Gastrocnemius medialis (tissue), 4 donors: ENCODE measurements around the gene ZC3H6. TPM values are rescaled to one million over a fixed set of nuclear protein-coding genes. Genes with fewer than 3 reads are reported as not detected.
A peak's percentile ranks its signal among the peaks of the same experiment; 100 is the strongest.

Source experiments
- ATAC-seq, 2 donors: fragments of 150-250 bp; one replicate each; pipeline ENCODE4 v1.9.1; 2016
- DNase-seq, 2 donors: peaks; one replicate each; pipeline ENCODE4 v3.0.0-alpha.2; 2019
- H3K27ac ChIP-seq, 4 donors: fragments of 200-600 bp; sonication (generic); 1 replicate in 1 of 4; 2 replicates in 3 of 4; pipeline ENCODE4 v1.5.1; 2016 to 2018; ENCODE audit warnings: mild to moderate bottlenecking in 2 of 4, moderate library complexity in 1 of 4
- H3K27me3 ChIP-seq, 3 donors: fragments of 200-600 bp; sonication (generic) in 2 of 3; 1 replicate in 1 of 3; 2 replicates in 2 of 3; pipeline versions ENCODE4 v1.5.1 to v1.6.0; 2016 to 2019; ENCODE audit warnings: mild to moderate bottlenecking in 1 of 3, moderate library complexity in 1 of 3
- H3K36me3 ChIP-seq, 2 donors: fragments of 200-600 bp; sonication (generic) in 1 of 2; one replicate each; pipeline ENCODE4 v1.5.1; 2017 to 2018
- H3K4me1 ChIP-seq, 2 donors: fragments of 200-600 bp; sonication (generic) in 1 of 2; one replicate each; pipeline ENCODE4 v1.5.1; 2016 to 2017; ENCODE audit warnings: mild to moderate bottlenecking in 2 of 2
- H3K4me3 ChIP-seq, 4 donors: fragments of 200-600 bp; sonication (generic) in 3 of 4; 1 replicate in 1 of 4; 2 replicates in 3 of 4; pipeline ENCODE4 v1.5.1; 2016 to 2019; ENCODE audit warnings: mild to moderate bottlenecking in 2 of 4
- H3K9me3 ChIP-seq, 3 donors: fragments of 200-600 bp; sonication (generic) in 2 of 3; 1 replicate in 1 of 3; 2 replicates in 2 of 3; pipeline ENCODE4 v1.5.1; 2016 to 2019
- CTCF ChIP-seq, 5 experiments: fragments of 450-650 bp in 3 of 5; fragments of 200-600 bp in 2 of 5; sonication (generic) in 2 of 5; IDR thresholded peaks in 4 of 5; conservative IDR thresholded peaks in 1 of 5; 1 replicate in 4 of 5; 2 replicates in 1 of 5; pipeline ENCODE4 v1.5.1; 2016 to 2019; ENCODE audit warnings: antibody characterized with exemption in 5 of 5, mild to moderate bottlenecking in 3 of 5, moderate library complexity in 3 of 5
- POLR2A ChIP-seq, 2 donors: fragments of 450-650 bp; IDR thresholded peaks; one replicate each; pipeline ENCODE4 v1.6.1; 2017; ENCODE audit warnings: antibody characterized with exemption in 2 of 2, mild to moderate bottlenecking in 2 of 2, moderate library complexity in 2 of 2
- in situ Hi-C, 4 donors: fragments of 200-750 bp; cut with MboI; loops; one replicate each; pipeline versions ENCODE4 v1.15.0 to v1.8.0; 2017; ENCODE audit warnings: low sequenced_read_pairs in 4 of 4
- intact Hi-C: fragments of 100-400 bp; cut with DNase I; formaldehyde crosslinking; loops from one replicate; pipeline ENCODE4 v1.15.1; 2023; ENCODE audit warnings: low total_unique reads
- total RNA-seq, 4 donors: library from RNA; depleted of rRNA; stranded (reverse); fragments of >200 nt; gene quantifications; one replicate each; pipeline versions ENCODE4 v1.1.0 to v1.2.3, GENCODE V29; 2016

Gene ZC3H6
- total RNA-seq, 4 donors from 2014 or later = 6.3 to 15.1 (median 9.9) TPM

- H3K27ac ChIP-seq = no peak overlapping the region
- no peaks in the 10 kb centered on the region for H3K36me3 ChIP-seq
- no peak overlapping the region for H3K4me3 ChIP-seq
- H3K27me3 ChIP-seq = no peaks in the 10 kb centered on the region
- TF ChIP-seq CTCF (IDR thresholded peaks at IDR 0.05 in 4 of 5, conservative IDR thresholded peaks at IDR 0.05 in 1 of 5) (no peak), POLR2A (IDR thresholded peaks at IDR 0.05) (no peak)
- in situ Hi-C loops = loop anchor here (10.0 to 25.0 kb wide), 7 partner anchors 56 to 1131 kb away; partner anchors contain the start of genes RGPD8 (in 2 of the 4), ANAPC1 (in 1 of the 4), CHCHD5 (in 1 of the 4) and MERTK (in 1 of the 4)
- DNase-seq (no peak), ATAC-seq (no peak)
- no peaks in the 10 kb centered on the region for H3K4me1 ChIP-seq
- intact Hi-C loops = no loop called here
- no peaks in the 10 kb centered on the region for H3K9me3 ChIP-seq
Observed at GRCh38 chr2:112268547-112268946, 6.8 kb upstream of the ZC3H6 start.

- no peak overlapping the region for H3K27ac ChIP-seq
- no peak for TF ChIP-seq POLR2A (IDR thresholded peaks at IDR 0.05)
- no peak for TF ChIP-seq CTCF (IDR thresholded peaks at IDR 0.05 in 4 of 5, conservative IDR thresholded peaks at IDR 0.05 in 1 of 5)
- in situ Hi-C loops = loop anchor here (25.0 kb wide), 5 partner anchors 165 to 1135 kb away; partner anchors contain the start of genes RGPD8 (in 2 of the 4), ANAPC1 (in 1 of the 4), CHCHD5 (in 1 of the 4) and MERTK (in 1 of the 4)
Observed at GRCh38 chr2:112272669-112273068, 2.7 kb upstream of the ZC3H6 start.

GRCh38 chr2:112273349-112273748, 2.0 kb upstream of the ZC3H6 start:
- in situ Hi-C loops = loop anchor here (25.0 kb wide), 5 partner anchors 164 to 1136 kb away; partner anchors contain the start of genes RGPD8 (in 2 of the 4), ANAPC1 (in 1 of the 4), CHCHD5 (in 1 of the 4) and MERTK (in 1 of the 4)
- intact Hi-C loops = loop anchor here (10.0 kb wide), 1 partner anchor 379 kb away; the partner anchor contains the start of gene MERTK

More at GRCh38 chr2:112272669-112273068, 2.7 kb upstream of the ZC3H6 start:
- ATAC-seq = no peak
- Histone ChIP-seq H3K9me3 (no peaks in the 10 kb centered on the region), H3K27me3 (no peaks in the 10 kb centered on the region), H3K4me1 (peaks cover 8 to 11% of the 10 kb centered on the region in 2 donors), H3K4me3 (no peak overlapping the region), H3K36me3 (no peaks in the 10 kb centered on the region)
- DNase-seq = no peak
- intact Hi-C loops = loop anchor here (10.0 kb wide), 1 partner anchor 378 kb away; the partner anchor contains the start of gene MERTK

GRCh38 chr2:112275887-112276773, 733 bp downstream of the ZC3H6 start:
- intact Hi-C loops = loop anchor here (1.0 to 10.0 kb wide), 5 partner anchors 21 to 381 kb away; partner anchors contain the start of genes MERTK, TMEM87B, TTL and ZC3H8
- Histone ChIP-seq H3K4me1 (peaks cover 22 to 26% of the 10 kb centered on the region in 2 donors), H3K4me3 (peak overlapping the region; percentile 88 to 97 (median 94)), H3K27me3 (no peaks in the 10 kb centered on the region), H3K36me3 (no peaks in the 10 kb centered on the region), H3K9me3 (no peaks in the 10 kb centered on the region), H3K27ac (peak overlapping the region; percentile 99 to 100 (median 100))
- TF ChIP-seq POLR2A (IDR thresholded peaks at IDR 0.05) = peak; percentile 63 to 77
- no peak for TF ChIP-seq CTCF (IDR thresholded peaks at IDR 0.05 in 4 of 5, conservative IDR thresholded peaks at IDR 0.05 in 1 of 5)
- in situ Hi-C loops = no loop called here
- ATAC-seq (peak; percentile 87 to 88), DNase-seq (peak; percentile 69 to 85)

More at GRCh38 chr2:112273349-112273748, 2.0 kb upstream of the ZC3H6 start:
- no peak for DNase-seq
- H3K27me3 ChIP-seq = no peaks in the 10 kb centered on the region
- no peak for TF ChIP-seq POLR2A (IDR thresholded peaks at IDR 0.05)
- no peak for TF ChIP-seq CTCF (IDR thresholded peaks at IDR 0.05 in 4 of 5, conservative IDR thresholded peaks at IDR 0.05 in 1 of 5)
- H3K36me3 ChIP-seq = no peaks in the 10 kb centered on the region
- H3K4me1 ChIP-seq = peaks cover 15 to 17% of the 10 kb centered on the region in 2 donors
- no peaks in the 10 kb centered on the region for H3K9me3 ChIP-seq
- no peak overlapping the region for H3K27ac ChIP-seq
- no peak overlapping the region for H3K4me3 ChIP-seq
- ATAC-seq = no peak
